PC-3 (cell line): Measurements from ENCODE around the gene PCK2.

Experiments
- EZH2 ChIP-seq: fragments of 300-600 bp; sonication (generic); IDR thresholded peaks from one replicate; pipeline ENCODE4 v1.6.1; 2017; ENCODE audit warnings: antibody characterized with exemption, mild to moderate bottlenecking, low read length; ENCODE audit not compliant: unreplicated experiment
- TF ChIP-seq, protein P1 (sequence below): fragments of 300-600 bp; sonication (generic); conservative IDR thresholded peaks from 2 replicates; pipeline ENCODE4 v1.5.1; 2017; ENCODE audit warnings: antibody characterized with exemption, low read depth, mild to moderate bottlenecking, low read length

DNA sequence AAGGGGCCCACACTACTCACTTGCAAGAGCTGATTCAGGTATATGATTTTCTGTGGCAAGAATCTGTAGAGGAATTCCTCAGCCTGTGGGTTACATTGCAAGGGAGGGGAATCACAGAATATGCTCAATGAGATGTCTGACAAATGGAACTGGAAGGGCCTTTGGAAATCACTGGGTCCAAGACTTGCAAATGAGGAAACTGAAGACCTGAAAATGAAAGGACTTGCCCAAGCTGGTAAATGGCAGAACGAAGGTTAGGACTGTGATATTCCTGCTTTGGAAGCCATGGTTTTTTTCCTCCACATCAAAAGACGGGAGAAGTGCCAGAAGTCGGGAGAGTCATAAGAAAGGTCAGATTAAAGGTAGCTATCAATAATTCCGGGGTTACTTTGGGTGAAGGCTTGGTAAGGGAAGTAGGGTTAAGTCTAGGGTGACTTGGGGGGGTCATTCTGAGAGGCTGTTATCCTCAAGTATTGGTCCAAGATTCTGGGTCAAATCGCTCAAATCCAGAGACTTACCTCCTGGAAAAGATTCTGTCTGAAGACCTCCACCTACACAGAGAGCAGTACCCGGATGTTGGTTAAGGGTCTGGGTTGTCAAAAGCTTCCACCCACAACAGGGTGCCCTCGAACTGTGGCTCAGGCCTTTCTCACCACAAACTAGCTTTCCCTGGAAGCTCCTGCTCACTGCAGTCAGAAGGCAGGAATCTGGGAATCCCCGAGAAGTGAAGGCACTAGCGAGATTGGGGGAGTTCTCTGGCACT lies 51.8 kb downstream of the PCK2 start:
- TF ChIP-seq, protein P1, sequence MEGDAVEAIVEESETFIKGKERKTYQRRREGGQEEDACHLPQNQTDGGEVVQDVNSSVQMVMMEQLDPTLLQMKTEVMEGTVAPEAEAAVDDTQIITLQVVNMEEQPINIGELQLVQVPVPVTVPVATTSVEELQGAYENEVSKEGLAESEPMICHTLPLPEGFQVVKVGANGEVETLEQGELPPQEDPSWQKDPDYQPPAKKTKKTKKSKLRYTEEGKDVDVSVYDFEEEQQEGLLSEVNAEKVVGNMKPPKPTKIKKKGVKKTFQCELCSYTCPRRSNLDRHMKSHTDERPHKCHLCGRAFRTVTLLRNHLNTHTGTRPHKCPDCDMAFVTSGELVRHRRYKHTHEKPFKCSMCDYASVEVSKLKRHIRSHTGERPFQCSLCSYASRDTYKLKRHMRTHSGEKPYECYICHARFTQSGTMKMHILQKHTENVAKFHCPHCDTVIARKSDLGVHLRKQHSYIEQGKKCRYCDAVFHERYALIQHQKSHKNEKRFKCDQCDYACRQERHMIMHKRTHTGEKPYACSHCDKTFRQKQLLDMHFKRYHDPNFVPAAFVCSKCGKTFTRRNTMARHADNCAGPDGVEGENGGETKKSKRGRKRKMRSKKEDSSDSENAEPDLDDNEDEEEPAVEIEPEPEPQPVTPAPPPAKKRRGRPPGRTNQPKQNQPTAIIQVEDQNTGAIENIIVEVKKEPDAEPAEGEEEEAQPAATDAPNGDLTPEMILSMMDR = no peak
- TF ChIP-seq EZH2 = no peak
